Sigmoid colon (tissue), 4 donors: ENCODE data around the gene SPATA24.

Experiments used
- CTCF ChIP-seq, 4 experiments: fragments of 450-650 bp in 3 of 4; fragments of 200-600 bp in 1 of 4; IDR thresholded peaks; one replicate each; pipeline ENCODE4 v1.5.1; 2016 to 2019; ENCODE audit warnings: antibody characterized with exemption in 4 of 4, mild to moderate bottlenecking in 3 of 4, moderate library complexity in 2 of 4
- EP300 ChIP-seq, 4 donors: sonication (generic); formaldehyde crosslinking; IDR thresholded peaks; one replicate each; pipeline ENCODE4 v1.6.1; 2017; ENCODE audit warnings: antibody characterized with exemption in 4 of 4
- POLR2A ChIP-seq, 2 donors: fragments of 450-650 bp; IDR thresholded peaks; one replicate each; pipeline ENCODE4 v1.6.1; 2016; ENCODE audit warnings: antibody characterized with exemption in 2 of 2, mild to moderate bottlenecking in 2 of 2, moderate library complexity in 2 of 2
- POLR2AphosphoS5 ChIP-seq, 4 donors: sonication (generic); formaldehyde crosslinking; IDR thresholded peaks; one replicate each; pipeline ENCODE4 v1.6.1; 2017; ENCODE audit warnings: antibody characterized with exemption in 4 of 4

GRCh38 chr5:139396691-139397090 lies 7.2 kb downstream of the SPATA24 start:
- TF ChIP-seq CTCF (IDR thresholded peaks at IDR 0.05) (no peak), POLR2A (IDR thresholded peaks at IDR 0.05) (no peak), EP300 (IDR thresholded peaks at IDR 0.05) (no peak), POLR2AphosphoS5 (IDR thresholded peaks at IDR 0.05) (no peak)
